Measurements from ENCODE around the gene GRHL3. TPM values are rescaled to one million over a fixed set of nuclear protein-coding genes. Genes with fewer than 3 reads are reported as not detected.

The GRHL3 gene
- total and polyA plus RNA-seq, 2 donors (not counting 3 experiments of a cell fraction or from before 2014, with no cell fraction given) = not detected

DNA sequence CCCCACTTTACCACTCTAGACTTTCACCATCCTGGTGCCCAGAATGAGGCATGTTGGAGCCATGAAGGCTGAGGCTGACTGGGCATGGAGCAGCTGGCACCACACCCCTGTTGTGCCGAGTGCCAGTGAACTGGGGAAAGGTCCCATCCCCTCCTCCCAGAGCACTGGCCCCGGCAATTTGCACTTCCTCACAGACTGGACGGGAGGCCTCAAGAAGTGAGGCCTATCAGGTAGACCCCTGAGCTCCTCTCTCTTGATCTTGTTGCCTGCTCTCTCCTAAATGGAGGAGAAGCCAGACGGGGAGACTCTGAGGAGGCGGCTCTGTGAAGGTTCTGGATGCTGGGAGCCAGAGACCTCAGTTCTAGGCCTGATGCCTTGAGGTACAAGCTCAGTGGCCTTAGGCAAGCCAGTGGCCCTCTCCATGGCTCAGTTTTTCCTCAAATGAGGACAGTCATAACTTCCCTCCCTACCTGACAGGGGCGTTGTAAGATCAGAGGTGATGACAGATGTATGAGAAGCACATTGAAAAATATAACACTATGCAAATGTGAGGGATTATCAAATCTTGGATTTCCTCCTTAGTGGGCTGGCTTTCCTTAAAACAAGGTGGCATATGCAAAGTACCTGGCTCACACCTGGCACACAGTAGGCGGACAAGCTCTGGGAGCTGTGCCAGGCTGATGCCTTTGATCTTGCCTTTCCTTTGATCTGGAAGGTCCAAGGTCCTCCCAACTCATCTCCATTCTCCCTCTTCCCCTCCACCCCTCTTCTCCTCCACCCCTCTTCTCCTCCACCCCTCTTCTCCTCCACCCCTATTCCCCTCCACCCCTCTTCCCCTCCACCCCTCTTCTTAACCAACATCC lies 6.7 kb downstream of the GRHL3 start:
- Histone ChIP-seq H2AFZ (ENCODE audit: low read depth, low read length) (no peak overlapping the region), H3K79me2 (ENCODE audit: control insufficient read depth, insufficient read depth, low read length) (no peaks in the 10 kb centered on the region), H3K4me1 (ENCODE audit: control insufficient read depth, extremely low read depth, insufficient read depth, low read length) (peaks cover 5% of the 10 kb centered on the region), H3K4me2 (ENCODE audit: insufficient read depth, low read length) (no peak overlapping the region), H3K9ac (replicated peaks; ENCODE audit: extremely low read depth, insufficient read depth, low read length) (no peak overlapping the region), H3K27ac (ENCODE audit: insufficient read depth, low read depth, low read length) (no peak overlapping the region), H4K20me1 (replicated peaks; ENCODE audit: control insufficient read depth, extremely low read depth, insufficient read depth, low read length) (no peaks in the 10 kb centered on the region), H3K36me3 (ENCODE audit: control insufficient read depth in 2 of 2, extremely low read depth in 1 of 2, insufficient read depth in 2 of 2, low read length in 2 of 2) (no peaks in the 10 kb centered on the region), H3K27me3 (ENCODE audit: control insufficient read depth in 2 of 2, insufficient read depth in 2 of 2, low read length in 2 of 2) (peaks cover 42 to 62% of the 10 kb centered on the region in 2 experiments), H3K9me3 (replicated peaks; ENCODE audit: control insufficient read depth, insufficient read depth, low read length) (no peaks in the 10 kb centered on the region), H3K4me3 (replicated peaks in 1 of 3; ENCODE audit: insufficient read depth in 1 of 3, low read depth in 1 of 3, low read length in 3 of 3) (no peak overlapping the region), H3K9me1 (replicated peaks; ENCODE audit: control insufficient read depth, extremely low read depth, insufficient read depth, low read length) (no peaks in the 10 kb centered on the region)
- no peak for FAIRE-seq
- dilution Hi-C loops (cut with MboI; ENCODE audit: extremely low pct_ligation_motif_present, low sequenced_read_pairs) (no loop called here), intact Hi-C loops (cut with micrococcal nuclease) (no loop called here)
- no TSS peak for BruUV-seq (replicated peaks)
- POLR2A ChIA-PET = no interaction called here
- TF ChIP-seq POLR2AphosphoS5 (IDR thresholded peaks at IDR 0.05; ENCODE audit: insufficient read depth, low read depth, low read length) (no peak), MYC (IDR thresholded peaks at IDR 0.05; ENCODE audit: low read depth, low read length) (no peak), EZH2 (IDR thresholded peaks at IDR 0.05; ENCODE audit: borderline replicate concordance, low read depth, low read length, severe bottlenecking) (no peak), FOS (IDR thresholded peaks at IDR 0.05; ENCODE audit: borderline replicate concordance, insufficient read depth, low read length) (no peak), GATA2 (IDR thresholded peaks at IDR 0.05; ENCODE audit: insufficient read depth, insufficient read length, low read depth, low read length) (no peak), POLR2A (IDR thresholded peaks at IDR 0.05; ENCODE audit: low read depth, low read length) (no peak)
- TF ChIP-seq, protein P1, sequence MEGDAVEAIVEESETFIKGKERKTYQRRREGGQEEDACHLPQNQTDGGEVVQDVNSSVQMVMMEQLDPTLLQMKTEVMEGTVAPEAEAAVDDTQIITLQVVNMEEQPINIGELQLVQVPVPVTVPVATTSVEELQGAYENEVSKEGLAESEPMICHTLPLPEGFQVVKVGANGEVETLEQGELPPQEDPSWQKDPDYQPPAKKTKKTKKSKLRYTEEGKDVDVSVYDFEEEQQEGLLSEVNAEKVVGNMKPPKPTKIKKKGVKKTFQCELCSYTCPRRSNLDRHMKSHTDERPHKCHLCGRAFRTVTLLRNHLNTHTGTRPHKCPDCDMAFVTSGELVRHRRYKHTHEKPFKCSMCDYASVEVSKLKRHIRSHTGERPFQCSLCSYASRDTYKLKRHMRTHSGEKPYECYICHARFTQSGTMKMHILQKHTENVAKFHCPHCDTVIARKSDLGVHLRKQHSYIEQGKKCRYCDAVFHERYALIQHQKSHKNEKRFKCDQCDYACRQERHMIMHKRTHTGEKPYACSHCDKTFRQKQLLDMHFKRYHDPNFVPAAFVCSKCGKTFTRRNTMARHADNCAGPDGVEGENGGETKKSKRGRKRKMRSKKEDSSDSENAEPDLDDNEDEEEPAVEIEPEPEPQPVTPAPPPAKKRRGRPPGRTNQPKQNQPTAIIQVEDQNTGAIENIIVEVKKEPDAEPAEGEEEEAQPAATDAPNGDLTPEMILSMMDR (IDR thresholded peaks at IDR 0.05; ENCODE audit: extremely low read depth in 1 of 2, insufficient read depth in 1 of 2, low read depth in 1 of 2, low read length in 2 of 2) = no peak
- TF ChIP-seq, protein P2, sequence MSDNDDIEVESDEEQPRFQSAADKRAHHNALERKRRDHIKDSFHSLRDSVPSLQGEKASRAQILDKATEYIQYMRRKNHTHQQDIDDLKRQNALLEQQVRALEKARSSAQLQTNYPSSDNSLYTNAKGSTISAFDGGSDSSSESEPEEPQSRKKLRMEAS (IDR thresholded peaks at IDR 0.05; ENCODE audit: insufficient read depth, insufficient read length) = no peak
- DNase-seq (ENCODE audit: low read depth, low spot score) = no peak
- CTCF ChIA-PET = interaction anchor here (1.2 kb wide), 1 partner anchor 67 kb away, joined by 4 read pairs; no protein-coding TSS in a partner anchor
